GM18520 (cell line): ENCODE data around the gene SMTNL2.

Source experiments
- ATAC-seq: cut with Tn5 transposase; IDR thresholded peaks from one replicate; pipeline ENCODE4 v1.9.1; 2021; ENCODE audit not compliant: unreplicated experiment

The SMTNL2 gene

DNA sequence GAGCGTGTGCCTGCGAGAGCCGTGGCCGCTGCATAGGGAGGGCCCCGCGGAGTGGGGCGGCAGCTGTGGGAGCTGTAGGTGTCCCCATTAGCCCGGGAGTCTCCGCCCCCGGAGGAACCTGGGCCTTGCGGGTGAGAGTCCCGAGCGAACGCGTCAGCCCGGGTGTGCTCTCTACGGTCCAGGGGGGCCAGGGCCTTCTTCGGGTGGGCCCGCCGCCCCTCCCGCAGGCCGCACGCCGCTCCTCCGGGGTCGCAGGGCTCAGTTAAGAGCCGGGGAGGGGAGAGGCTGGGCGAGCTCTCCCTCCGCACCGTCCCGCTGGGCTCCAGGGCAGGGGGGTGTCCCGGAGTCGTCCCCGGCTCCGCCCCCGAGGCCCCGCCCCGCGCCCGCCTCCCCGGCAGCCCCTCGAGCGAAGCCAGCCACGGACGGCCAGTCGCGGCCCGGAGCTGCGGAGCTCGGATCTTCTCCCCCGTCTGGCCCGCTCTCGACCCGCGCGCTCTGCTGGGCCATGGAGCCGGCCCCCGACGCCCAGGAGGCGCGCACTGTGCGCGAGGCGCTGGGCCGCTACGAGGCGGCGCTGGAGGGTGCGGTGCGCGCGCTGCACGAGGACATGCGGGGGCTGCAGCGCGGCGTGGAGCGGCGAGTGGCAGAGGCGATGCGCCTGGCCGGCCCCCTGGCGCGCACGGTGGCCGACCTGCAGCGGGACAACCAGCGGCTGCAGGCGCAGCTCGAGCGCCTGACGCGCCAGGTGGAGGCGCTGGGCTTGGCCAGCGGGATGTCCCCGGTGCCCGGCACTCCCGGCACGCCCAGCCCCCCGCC, at the start of gene SMTNL2:
SMTNL2 (plus strand) TSS at position 429 of the 816 bp plus-strand sequence; CDS start at position 506, 77 bp downstream.
- ATAC-seq, result no peak

DNA sequence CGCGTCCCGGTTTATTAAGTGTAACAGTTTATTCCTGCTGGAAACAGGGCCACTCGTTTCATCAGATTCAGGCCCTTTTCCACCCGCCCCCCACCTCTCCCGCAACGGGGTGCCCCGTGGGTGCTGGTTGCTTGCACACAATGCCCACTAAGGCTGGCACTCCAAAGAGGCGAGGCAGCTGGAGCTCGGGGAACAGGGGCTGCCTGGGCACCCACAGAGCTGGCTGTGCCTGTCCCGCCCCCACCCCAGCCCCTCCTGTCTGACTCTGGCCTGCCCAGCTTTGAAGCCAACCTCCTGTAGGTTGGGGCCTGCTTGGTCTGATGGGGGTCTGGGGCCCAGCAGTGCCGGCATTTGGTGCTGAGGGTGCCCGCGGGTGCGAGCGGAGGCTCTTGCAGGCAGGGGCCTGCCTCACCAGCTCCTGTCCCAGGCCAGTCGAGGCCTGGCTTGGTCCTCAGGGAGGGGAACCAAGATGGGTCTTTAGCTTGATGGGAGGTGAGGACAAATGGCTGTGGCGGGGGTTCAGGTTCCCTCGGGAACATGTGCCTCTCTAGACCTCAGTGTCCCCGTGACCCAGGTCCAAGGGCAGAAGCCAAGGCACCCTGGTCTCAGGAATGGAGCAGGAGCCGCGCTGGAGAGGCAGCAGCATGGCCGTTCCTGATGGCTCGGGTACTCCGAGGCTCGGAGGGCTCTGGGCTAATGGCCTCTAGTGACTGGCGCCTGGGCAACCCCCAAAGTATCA, 49.2 kb upstream of the SMTNL2 start:
- no peak for ATAC-seq

DNA sequence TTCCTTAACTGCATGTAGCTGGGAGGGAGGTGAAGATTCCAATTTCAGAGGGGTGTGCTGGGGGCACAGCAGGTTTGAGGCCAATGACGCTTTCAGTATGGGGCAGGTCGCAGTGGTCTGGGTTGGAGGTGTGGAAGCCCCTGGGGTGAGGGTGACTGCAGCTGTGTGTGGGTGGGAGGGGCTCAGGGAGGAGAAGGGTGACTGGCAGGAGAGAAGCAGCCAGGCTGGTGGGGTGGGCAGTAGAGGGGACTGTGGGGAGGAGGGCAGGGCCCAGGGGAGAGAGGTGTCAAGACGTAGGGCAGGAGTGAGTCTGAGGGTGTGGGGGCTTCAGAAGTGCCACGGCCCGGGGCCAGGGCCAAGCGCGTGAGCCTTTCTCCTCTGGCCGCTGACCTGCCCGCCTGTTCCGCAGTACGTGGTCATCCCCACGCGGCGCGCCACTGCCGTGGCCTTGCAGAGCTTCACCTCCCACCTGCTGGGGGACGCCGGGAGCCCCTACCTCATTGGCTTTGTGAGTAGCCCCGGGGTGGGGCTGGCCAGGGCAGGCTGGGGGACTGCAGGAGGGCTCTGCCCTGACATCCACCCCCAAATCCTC, 48.6 kb upstream of the SMTNL2 start:
- ATAC-seq, result no peak

DNA sequence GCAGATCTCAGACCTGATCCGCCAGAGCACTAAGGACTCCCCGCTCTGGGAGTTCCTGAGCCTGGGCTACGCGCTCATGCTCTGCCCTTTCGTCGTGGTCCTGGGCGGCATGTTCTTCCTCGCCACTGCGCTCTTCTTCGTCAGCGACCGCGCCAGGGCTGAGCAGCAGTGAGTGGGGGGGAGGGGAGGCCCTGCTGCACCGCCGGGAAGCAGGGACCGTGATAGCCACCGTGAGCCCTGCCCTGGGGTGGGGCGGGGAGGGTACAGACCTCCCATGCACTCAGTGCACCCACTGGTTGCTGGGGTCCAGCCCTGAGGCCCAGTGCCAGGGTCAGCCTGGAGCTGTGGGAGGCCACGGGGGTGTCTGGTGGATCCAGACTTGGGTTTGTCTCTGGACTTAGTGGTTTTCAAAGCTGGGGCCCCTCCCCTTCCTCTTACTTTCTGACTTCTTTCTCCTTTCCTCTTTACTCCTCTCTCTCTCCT, 48.0 kb upstream of the SMTNL2 start:
- ATAC-seq, result no peak

DNA sequence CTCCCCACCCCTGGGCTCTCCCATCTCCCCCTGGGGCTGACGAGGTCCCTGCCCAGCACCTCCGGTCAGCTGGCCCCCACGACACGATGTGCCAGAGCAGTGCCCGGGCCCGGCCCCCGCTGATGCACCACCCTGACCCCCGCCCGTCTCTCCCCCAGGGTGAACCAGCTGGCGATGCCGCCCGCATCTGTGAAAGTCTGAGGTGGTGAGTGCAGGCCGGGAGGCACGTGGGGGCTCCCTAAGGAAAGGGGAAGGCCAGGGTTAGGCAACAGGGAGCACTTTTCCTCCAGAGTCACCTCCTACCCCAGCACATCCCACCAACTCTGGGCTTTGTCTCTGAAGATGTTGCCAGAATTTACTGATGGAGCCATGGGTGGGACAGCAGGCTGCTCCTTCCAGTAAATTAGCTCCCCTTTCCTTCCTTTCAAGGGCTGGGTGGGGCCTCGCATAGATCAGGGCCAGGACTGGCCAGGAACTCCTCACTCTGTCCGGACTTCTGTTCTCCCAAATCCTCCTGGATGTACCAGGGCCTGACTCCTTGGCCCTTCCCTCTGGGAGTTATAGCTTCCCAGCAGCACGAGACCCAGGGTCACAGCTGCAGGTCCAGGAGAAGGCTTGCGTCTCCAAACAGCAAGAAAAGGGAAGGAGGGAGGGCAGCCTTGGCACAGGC, 47.5 kb upstream of the SMTNL2 start:
- no peak for ATAC-seq

DNA sequence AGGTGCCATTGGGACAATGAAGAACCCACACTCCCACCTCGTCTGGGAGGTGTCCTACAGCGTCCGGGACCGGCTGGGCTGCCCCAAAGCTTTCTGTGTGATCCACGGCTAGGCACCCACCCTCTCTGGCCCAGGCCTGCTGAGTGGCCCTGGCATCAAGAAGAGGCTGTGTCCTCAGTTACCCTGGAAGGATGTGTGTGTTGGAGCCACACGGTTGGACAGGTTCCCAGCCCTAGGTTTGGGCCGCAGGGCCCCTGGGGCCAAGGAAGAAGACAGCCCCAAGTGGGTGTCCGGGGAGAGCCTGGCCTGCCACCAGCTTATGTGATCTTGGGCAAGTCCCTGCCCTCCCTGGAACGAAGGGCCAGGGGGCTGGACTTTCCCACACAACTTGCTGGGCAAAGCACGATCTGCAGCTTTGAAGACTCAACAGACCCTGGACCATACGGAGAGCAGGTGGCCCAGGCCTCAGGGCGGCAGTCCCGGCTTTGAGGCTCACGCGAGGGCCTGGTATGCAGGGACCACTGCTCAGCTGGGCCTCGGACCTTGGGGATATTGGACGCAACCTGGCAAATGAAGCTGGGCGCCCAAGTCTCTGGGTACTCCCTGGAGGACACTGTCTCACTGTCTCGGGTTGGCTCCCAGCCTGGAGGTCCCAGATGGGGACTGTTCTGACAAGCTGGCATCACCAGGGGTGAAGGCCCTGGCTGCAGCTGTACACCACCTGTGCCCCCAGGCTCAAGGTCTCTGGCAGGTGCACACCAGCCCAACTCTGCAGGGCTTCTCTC, 46.7 kb upstream of the SMTNL2 start:
- ATAC-seq, result no peak

DNA sequence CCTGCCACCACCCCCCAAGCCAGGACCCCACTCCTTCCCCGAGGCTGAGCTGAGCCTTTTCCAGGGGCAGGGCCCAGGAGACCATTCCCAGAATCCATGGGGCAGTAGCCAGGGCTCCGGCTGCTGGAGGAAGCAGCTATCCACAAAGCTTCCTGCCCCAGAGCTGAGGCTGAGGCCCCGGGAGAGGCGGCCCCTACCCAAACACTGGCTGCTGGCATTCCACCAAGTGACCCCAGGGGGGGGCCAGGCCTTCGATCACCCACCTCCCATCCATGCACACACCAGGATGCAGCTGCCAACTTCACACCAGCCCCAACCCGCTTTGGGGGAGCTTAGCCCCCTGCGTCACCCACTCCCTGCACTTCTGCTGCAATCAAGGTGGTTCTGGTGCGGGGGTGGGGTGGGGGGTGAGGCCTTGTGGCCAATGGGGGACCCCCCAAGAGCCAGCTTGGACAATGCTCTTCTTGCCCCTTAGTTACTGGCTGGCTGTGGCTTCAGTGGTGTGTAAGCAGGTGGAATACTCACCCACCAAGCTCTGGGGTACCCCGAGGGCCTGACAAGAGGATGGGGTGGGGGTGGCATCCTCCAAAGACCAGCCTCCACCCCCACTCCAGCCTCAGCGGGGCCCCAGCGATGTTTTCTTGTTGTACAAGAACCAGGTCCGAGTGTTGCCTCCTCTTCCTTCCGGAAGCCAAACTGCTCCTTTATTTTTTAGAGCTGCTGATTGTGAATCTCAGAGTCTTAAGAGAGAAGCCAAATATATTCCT, 45.9 kb upstream of the SMTNL2 start:
- ATAC-seq, result no peak

DNA sequence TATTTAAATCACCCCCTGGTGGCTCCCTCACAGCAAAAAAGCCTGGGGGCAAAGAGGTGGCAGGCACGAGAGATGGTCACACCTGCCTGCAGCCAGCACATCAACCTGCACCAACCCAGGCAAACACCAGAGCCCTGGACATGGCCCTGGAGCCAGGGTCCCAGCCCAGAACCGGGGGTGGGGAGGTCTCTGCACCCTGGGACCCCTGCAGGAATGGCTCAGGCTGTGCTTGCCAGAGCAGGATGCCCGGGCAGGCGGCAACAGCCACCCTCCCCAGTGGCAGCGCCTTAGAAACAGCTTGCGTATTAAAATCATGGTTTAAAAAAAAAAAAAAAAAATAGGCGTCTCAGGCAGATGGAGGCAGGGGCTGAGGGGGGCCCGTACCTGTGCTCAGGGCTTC, 45.3 kb upstream of the SMTNL2 start:
- ATAC-seq, result no peak

DNA sequence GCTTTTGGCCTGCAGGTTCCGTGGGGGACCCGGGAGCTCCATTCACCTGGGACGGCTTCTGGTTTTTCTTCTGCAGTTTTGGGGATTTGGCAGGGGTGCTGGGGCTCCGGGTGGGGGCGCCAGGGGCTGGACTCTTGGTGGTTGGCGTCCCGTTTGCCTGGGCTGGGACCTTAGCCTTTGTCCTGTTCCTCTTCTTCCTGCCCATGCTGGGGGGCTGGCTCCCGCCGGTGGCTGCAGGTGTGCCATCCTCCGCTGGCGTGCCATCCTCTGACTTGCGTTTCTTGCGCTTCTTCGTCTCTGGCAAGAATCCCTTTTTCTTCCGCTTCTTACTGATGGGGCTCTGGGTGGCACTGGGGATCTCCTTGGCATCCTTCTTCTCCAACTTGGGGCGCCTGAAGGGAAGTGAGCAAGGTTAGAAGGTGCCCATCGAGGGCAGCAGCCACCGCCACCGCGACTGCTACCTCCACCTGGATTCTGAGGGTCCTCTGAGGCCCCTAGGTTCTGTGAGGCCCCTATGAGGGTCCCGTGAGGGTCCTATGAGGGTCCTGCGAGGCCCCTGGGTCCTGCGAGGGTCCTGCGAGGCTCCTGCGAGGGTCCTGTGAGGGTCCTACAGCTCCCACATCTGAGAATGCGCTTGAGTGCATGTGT, 44.6 kb upstream of the SMTNL2 start:
- ATAC-seq, result no peak

DNA sequence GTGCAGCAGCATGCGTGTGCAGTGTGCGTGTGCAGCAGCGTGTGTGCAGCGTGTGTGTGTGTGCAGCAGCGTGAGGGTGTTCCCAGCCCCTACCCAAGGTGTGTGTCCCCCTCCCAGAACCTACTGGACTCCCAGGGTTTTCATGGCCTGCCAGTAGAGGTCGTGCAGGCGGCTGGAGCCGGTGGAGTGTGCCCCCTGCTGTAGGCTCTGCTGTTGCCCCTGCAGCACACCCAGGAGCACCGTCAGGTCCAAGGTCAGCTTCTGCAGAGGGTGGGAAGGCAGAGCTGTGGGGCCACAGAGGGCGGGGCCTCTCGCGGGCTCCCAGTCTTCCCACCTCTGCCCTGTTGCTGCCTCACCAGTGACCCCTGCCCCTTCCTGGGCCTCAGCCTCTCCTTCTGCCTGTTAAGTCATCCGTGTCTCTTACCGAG, 44.1 kb upstream of the SMTNL2 start:
- ATAC-seq, result no peak

DNA sequence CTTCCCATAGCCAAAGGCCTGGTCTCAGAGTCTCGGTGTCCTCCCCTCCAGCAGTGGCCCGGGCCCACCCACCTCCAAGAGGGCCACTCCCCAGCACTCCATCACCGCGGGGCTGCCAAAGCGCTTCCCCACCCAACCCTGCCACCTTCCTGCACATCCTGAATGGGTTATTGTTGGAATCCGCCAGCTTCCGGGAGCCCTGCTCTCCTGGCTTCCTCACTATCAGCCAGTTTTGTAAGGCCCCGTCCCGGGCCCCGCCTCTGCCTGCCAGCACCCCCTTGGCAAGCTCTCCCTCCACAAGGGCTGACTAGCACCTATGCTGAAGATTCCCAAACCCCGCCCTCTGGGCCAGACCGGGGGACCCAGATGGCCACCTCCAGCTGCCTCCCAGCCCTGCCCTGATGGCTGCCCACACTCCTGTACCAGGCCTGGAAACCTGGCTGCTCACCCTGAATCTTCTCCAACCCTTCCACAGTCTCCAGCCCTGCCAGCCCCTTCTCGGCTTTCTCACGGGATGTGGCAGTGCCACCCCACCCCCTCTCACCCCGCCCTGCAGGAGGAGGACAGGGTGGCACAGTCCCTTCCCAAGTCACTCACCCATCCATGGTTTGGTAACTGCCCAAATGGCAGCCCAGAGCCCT, 43.5 kb upstream of the SMTNL2 start:
- no peak for ATAC-seq

DNA sequence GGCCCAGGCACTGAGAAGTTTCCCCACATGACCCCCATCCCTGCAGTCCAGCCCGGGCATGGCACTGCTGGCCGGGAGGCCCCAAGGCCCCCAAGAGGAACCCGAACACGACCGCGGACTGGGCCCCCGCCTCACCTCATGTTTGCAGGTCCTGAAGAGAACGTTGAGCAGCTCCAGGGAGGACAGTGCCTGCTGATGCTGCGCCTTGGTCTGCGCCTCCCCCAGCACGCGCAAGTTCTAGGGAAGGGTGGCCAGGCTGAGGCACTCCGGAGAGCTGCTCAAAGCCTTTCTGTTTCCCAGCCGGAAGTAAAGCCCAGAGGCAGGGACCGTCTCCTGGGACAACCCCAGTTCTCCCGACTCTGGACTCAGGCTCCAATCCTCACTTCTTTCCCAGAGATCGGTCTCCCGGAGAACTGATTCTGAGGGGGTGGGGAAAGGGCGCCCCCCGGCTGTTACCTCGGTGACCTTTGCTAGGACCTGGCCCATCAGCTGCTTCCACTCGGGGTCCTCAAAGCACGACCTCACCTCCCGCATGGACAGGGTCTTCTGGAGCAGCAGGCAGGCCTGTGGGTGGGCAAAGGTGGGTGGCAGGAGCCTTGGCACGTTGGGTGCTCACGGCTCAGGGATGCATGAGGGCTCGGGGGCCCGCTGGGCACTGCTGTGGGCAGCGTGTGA, 42.9 kb upstream of the SMTNL2 start:
- ATAC-seq, result no peak

DNA sequence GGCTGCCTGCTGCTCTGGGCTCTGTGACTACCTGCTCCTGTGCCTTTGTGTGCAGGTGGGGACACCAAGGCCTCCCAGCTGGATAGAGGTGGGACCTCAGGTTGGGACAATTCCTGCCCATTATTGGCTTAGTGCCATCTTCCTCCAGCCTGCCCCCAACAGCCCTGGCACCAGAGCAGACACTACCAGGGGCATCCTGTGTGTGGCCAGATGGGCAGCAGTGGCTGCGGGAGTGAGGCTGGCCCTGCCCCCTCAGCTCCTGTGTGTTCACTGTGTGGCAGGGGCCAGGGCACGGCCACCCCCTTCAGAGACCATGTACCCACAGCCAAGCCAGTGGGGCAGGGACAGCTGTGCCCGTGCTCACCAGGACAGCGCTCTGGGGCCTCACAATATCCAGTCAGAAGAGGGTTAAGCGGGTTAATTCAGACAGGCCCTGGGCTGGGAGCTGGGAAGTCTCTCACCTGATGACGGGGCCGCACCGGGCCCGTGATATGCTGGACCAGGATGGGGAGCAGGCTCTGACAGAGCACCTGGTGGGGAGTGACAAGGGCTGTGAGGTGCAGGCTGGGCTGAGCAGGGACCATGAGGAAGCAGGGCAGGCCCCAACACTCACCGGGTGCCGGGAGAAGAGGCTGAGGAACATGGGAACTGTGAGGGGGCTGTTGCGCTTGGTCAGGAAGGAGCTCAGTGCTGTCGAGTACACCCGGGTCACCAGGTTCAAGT, 42.2 kb upstream of the SMTNL2 start:
- ATAC-seq, result no peak

DNA sequence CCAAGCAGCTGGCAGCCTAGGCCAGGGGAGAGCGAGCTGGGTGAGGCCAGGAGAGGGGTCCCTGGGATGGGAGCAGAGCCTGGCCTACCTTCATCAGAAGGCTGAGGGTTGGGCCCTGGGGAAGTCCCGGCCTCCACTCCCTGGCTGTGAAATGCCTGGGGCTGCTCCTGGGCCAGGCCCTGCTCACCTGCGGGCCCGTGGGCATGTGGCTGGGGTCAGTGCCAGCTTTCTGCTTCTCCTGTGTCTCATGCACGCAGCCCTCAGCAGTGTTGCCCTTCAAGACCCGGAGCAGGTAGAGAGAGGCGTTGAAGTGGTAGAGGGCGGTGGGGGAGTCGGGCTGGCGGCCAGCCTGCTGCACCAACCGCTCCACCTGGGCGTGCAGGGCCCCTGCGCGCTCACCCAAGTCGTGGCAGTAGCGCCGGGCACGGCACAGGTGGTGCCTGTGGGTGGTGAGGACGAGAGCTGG, 41.6 kb upstream of the SMTNL2 start:
- ATAC-seq, result no peak

DNA sequence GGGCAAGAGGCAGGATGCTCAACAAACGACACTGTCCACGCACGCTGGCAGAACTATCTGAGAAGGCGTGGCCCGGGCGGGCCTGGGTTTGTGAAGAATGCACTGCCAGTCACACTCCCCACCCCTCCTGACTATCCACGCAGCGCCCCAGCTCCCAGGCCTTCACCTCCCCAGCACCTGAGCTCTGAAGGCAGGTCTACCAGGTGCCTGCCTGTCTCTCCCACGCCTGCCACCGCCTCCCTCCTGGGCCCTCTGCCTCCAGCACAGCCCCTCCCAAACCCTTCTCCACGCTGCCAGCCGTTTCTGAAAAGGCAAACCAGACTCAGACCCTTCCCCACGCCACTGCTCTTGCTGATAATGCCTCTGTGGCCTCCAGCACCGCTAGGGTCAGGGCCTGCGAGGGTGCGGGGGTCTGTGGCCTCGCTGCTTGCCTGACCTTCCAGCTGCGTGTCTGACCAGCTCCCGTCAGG, 40.7 kb upstream of the SMTNL2 start:
- ATAC-seq, result no peak

DNA sequence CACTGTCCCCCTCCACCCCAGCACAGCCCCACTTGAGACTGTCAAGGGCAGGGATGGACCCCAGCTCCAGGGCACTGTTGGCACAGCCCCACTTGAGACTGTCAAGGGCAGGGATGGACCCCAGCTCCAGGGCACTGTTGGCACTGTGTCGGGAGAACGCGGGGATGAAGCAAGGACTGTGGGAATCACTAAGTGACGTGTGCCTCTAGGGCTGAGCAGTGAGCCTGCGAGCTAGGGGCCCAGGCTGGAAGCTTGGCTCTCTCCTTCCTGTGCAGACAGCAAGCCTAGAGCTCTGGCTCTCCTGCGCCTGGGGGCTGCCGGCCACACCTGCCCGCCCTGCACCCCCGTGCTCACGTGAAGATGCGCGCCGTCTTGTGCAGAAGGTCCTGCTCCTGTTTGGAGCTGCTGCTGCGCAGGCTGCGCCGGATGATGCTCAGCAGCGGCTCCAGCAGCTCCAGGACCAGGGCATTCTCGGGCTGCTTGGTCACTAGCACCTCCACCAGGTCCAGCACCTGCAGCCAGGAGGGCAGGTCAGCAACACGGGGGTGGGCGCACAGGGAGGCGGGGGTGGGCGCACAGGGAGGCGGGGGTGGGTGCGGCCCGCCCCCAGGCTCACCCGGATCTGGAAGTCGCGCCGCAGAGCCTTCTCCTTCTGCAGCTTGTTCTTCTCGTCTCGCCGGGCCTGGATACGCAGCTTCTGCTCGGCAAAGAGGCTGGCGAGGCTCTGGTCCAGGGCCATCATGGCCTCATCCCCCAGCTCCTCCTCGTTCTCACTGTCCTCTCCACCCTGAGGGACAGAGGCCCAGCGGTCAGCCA, 40.0 kb upstream of the SMTNL2 start:
- no peak for ATAC-seq

DNA sequence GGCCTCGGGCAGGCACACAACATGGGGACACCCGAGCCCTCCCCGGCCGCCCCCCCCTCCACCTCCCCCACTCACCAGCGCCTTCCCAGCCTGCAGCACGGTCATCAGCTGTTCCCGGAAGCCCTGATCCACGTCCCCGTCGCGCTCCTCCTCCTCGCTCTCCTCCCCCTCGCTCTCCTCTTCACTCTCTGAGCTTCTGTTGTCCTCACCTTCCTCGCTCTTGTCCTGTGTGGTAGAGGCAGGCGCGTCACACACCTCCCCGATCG, 39.4 kb upstream of the SMTNL2 start:
- no peak for ATAC-seq
